Endothelial cell of umbilical vein (primary cell): ENCODE measurements around the gene SLC13A5. TPM values are rescaled to one million over a fixed set of nuclear protein-coding genes. Genes with fewer than 3 reads are reported as not detected.

Experiments
- BruUV-seq: library from RNA; stranded (reverse); fragments of 400-500 nt; replicated peaks from 2 replicates; lab custom pipeline; 2021; lab: Mats Ljungman, UMichigan
- CTCF ChIA-PET: fragments of 300-600, 350-600 bp; sonication (Branson Sonifier 250); formaldehyde crosslinking; loops from one replicate; lab custom pipeline; 2021; ENCODE audit warnings: antibody characterized with exemption, inconsistent platforms; lab: Charles Lee
- POLR2A ChIA-PET: fragments of 300-600, 350-600 bp; sonication (Branson Sonifier 250); formaldehyde crosslinking; loops from one replicate; lab custom pipeline; 2021; ENCODE audit warnings: antibody characterized with exemption, inconsistent platforms; lab: Charles Lee
- DNase-seq: peaks from one replicate; pipeline ENCODE4 v3.0.0-alpha.2; 2011; ENCODE audit warnings: low read depth, low spot score
- FAIRE-seq: peaks from 2 replicates; lab custom pipeline; 2011; peaks lifted over from hg19 to GRCh38; lab: Jason Lieb, UNC
- H2AFZ ChIP-seq: 2 replicates; pipeline ENCODE4 v1.6.0; 2012; ENCODE audit warnings: low read depth, low read length, control low read depth, inconsistent platforms
- H3K27ac ChIP-seq: 2 replicates; pipeline ENCODE4 v1.5.1; 2011; ENCODE audit warnings: low read depth, mild to moderate bottlenecking, control low read depth, low read length, moderate library complexity; ENCODE audit not compliant: insufficient read depth
- H3K27me3 ChIP-seq, 2 experiments: 2 replicates each; pipeline versions ENCODE4 v1.6.0 to v1.6.1; 2011; ENCODE audit warnings: low read length in 2 of 2, mixed read lengths in 1 of 2; ENCODE audit not compliant: control insufficient read depth in 2 of 2, insufficient read depth in 2 of 2
- H3K36me3 ChIP-seq, 2 experiments: 2 replicates in 1 of 2; 3 replicates in 1 of 2; pipeline ENCODE4 v1.5.1; 2011; ENCODE audit warnings: low read length in 2 of 2, mild to moderate bottlenecking in 1 of 2, moderate library complexity in 1 of 2; ENCODE audit not compliant: control insufficient read depth in 2 of 2, insufficient read depth in 2 of 2; ENCODE audit errors: extremely low read depth in 1 of 2
- H3K4me1 ChIP-seq: 3 replicates; pipeline ENCODE4 v1.5.1; 2011; ENCODE audit warnings: mild to moderate bottlenecking, low read length; ENCODE audit not compliant: control insufficient read depth, insufficient read depth; ENCODE audit errors: extremely low read depth
- H3K4me2 ChIP-seq: 2 replicates; pipeline ENCODE4 v1.6.1; 2011; ENCODE audit warnings: low read length, control low read depth, mixed read lengths; ENCODE audit not compliant: insufficient read depth
- H3K4me3 ChIP-seq, 3 experiments: fragments of 200-600 bp in 1 of 3; sonication (generic), shearing (Covaris generic) in 1 of 3; replicated peaks in 1 of 3; 2 replicates each; pipeline ENCODE4 v1.5.1; 2011 to 2016; ENCODE audit warnings: control low read depth in 3 of 3, low read length in 3 of 3, mild to moderate bottlenecking in 2 of 3, inconsistent platforms in 1 of 3, low read depth in 1 of 3, moderate library complexity in 1 of 3; ENCODE audit not compliant: insufficient read depth in 1 of 3
- H3K79me2 ChIP-seq: 2 replicates; pipeline ENCODE4 v1.6.0; 2012; ENCODE audit warnings: low read length, inconsistent platforms; ENCODE audit not compliant: control insufficient read depth, insufficient read depth
- H3K9ac ChIP-seq: replicated peaks from 2 replicates; pipeline ENCODE3; 2011; ENCODE audit warnings: low read length, control low read depth; ENCODE audit not compliant: insufficient read depth; ENCODE audit errors: extremely low read depth
- H3K9me1 ChIP-seq: replicated peaks from 3 replicates; pipeline ENCODE4 v1.6.0; 2011; ENCODE audit warnings: mild to moderate bottlenecking, low read length; ENCODE audit not compliant: control insufficient read depth, insufficient read depth; ENCODE audit errors: extremely low read depth
- H3K9me3 ChIP-seq: replicated peaks from 2 replicates; pipeline ENCODE4 v1.5.1; 2012; ENCODE audit warnings: low read length, inconsistent platforms; ENCODE audit not compliant: control insufficient read depth, insufficient read depth
- H4K20me1 ChIP-seq: replicated peaks from 2 replicates; pipeline ENCODE3; 2011; ENCODE audit warnings: mild to moderate bottlenecking, low read length; ENCODE audit not compliant: control insufficient read depth, insufficient read depth; ENCODE audit errors: extremely low read depth
- CTCF ChIP-seq, 2 donors: IDR thresholded peaks; 1 replicate in 1 of 2; 2 replicates in 1 of 2; pipeline ENCODE4 v1.5.1; 2011; ENCODE audit warnings: low read length in 2 of 2, mild to moderate bottlenecking in 2 of 2, moderate library complexity in 2 of 2, control low read depth in 1 of 2, inconsistent platforms in 1 of 2, low read depth in 1 of 2; ENCODE audit not compliant: insufficient read depth in 1 of 2; ENCODE audit errors: extremely low read depth in 1 of 2
- EZH2 ChIP-seq: IDR thresholded peaks from 2 replicates; pipeline ENCODE4 v1.6.1; 2012; ENCODE audit warnings: borderline replicate concordance, low read depth, mild to moderate bottlenecking, moderate library complexity, low read length, inconsistent platforms; ENCODE audit not compliant: severe bottlenecking
- FOS ChIP-seq: IDR thresholded peaks from 2 replicates; pipeline ENCODE4 v1.6.1; 2011; ENCODE audit warnings: mild to moderate bottlenecking, low read length, moderate library complexity, borderline replicate concordance; ENCODE audit not compliant: insufficient read depth
- GATA2 ChIP-seq: IDR thresholded peaks from 2 replicates; pipeline ENCODE4 v1.7.0; 2011; ENCODE audit warnings: low read depth, mild to moderate bottlenecking, moderate library complexity, mixed read lengths, low read length; ENCODE audit not compliant: insufficient read length, insufficient read depth
- JUN ChIP-seq: IDR thresholded peaks from 2 replicates; pipeline ENCODE4 v1.6.1; 2011; ENCODE audit warnings: borderline replicate concordance, low read depth; ENCODE audit not compliant: insufficient read length, insufficient read depth
- MAX ChIP-seq: IDR thresholded peaks from 2 replicates; pipeline ENCODE4 v1.6.1; 2011; ENCODE audit not compliant: insufficient read depth, insufficient read length
- MYC ChIP-seq: IDR thresholded peaks from one replicate; pipeline ENCODE4 v1.6.1; 2011; ENCODE audit warnings: mild to moderate bottlenecking, low read depth, low read length
- POLR2A ChIP-seq: IDR thresholded peaks from 2 replicates; pipeline ENCODE4 v1.6.1; 2012; ENCODE audit warnings: low read depth, mild to moderate bottlenecking, control low read depth, low read length
- POLR2AphosphoS5 ChIP-seq: IDR thresholded peaks from 2 replicates; pipeline ENCODE4 v1.6.1; 2012; ENCODE audit warnings: low read depth, mild to moderate bottlenecking, control low read depth, low read length, moderate library complexity; ENCODE audit not compliant: insufficient read depth
- dilution Hi-C: fragments of 300-500 bp; cut with MboI; formaldehyde crosslinking; loops from one replicate; pipeline ENCODE4 v1.15.0; 2019; ENCODE audit warnings: low sequenced_read_pairs; ENCODE audit not compliant: extremely low pct_ligation_motif_present
- intact Hi-C: fragments of 100-400 bp; cut with micrococcal nuclease; formaldehyde crosslinking; loops from one replicate; pipeline ENCODE4 v1.10.0; 2022
- polyA plus RNA-seq, 4 experiments: library from polyadenylated mRNA; depleted of rRNA in 3 of 4; stranded (reverse) in 3 of 4; unstranded in 1 of 4; fragments of >200 nt; gene quantifications; 2 replicates each; pipeline versions ENCODE4 v1.2.1 to v1.2.3, GENCODE V29; 2011 to 2012; ENCODE audit warnings: missing spikeins in 1 of 4
- total RNA-seq: library from RNA; stranded (reverse); gene quantifications from 2 replicates; pipeline ENCODE4 v1.2.3, GENCODE V29; 2021

Gene SLC13A5
- total and polyA plus RNA-seq, 2 donors (not counting 3 experiments of a cell fraction or from before 2014, with no cell fraction given), result 0.03 TPM; not detected in 1

DNA sequence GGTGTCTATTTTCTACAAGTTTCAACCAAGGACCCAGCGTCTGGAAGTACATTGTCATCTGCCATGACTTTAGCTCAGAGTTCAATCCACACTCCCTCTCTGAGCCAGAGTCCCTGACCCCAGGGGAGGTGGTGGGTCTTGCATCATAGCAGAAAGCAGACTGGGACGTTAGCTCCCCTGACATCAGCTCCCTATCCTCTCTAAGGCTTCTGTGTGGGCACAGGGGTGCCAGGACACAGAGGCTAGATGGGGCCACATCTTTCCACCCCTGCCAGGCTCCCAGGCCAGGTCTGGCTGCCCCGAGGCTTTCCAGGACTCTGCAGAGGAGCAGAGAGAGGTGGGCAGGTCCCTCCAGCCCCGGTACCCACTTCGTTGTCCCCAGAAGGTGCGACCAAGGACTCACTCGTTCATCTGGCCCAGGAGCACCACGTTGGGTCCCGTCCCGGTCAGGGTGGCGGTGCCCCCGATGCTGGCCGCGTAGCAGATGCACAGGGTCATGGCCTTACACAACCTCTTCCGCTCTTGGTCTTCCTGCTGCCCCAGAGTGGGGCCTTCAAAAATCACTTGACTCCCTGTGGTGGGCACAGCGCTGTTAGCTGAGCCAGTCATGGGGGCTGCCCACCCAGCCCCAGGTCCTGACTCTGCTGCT lies 10.5 kb downstream of the SLC13A5 start:
- H3K4me3 ChIP-seq, result no peak overlapping the region
- DNase-seq, result no peak
- FAIRE-seq, result no peak
- no peak overlapping the region for H3K4me2 ChIP-seq
- no peaks in the 10 kb centered on the region for H3K9me1 ChIP-seq
- H3K9ac ChIP-seq, result no peak overlapping the region
- H3K9me3 ChIP-seq, result no peaks in the 10 kb centered on the region
- no peaks in the 10 kb centered on the region for H4K20me1 ChIP-seq
- H3K4me1 ChIP-seq, result no peaks in the 10 kb centered on the region
- POLR2A ChIA-PET, result no interaction called here
- H2AFZ ChIP-seq, result no peak overlapping the region
- no TSS peak for BruUV-seq
- H3K79me2 ChIP-seq, result no peaks in the 10 kb centered on the region
- no peak for TF ChIP-seq POLR2AphosphoS5
- TF ChIP-seq MAX, result no peak
- no peak for TF ChIP-seq JUN
- no peak for TF ChIP-seq GATA2
- no peak for TF ChIP-seq POLR2A
- no peak for TF ChIP-seq FOS
- no peak for TF ChIP-seq EZH2
- TF ChIP-seq CTCF (IDR thresholded peaks at IDR 0.05; ENCODE audit: extremely low read depth in 1 of 2, insufficient read depth in 1 of 2, low read depth in 1 of 2, low read length in 2 of 2), result no peak
- no peak for TF ChIP-seq MYC
- intact Hi-C loops, result loop anchor here (5.0 kb wide), 1 partner anchor 35 kb away; no protein-coding TSS in a partner anchor
- dilution Hi-C loops, result no loop called here
- H3K27me3 ChIP-seq, result no peaks in the 10 kb centered on the region
- no peaks in the 10 kb centered on the region for H3K36me3 ChIP-seq
- H3K27ac ChIP-seq, result no peak overlapping the region
- CTCF ChIA-PET, result interaction anchor here (0.9 to 1.3 kb wide), 3 partner anchors 13 to 191 kb away, joined by 3 read pairs; no protein-coding TSS in a partner anchor
